Esophagus muscularis mucosa (tissue), 4 donors: ENCODE measurements around the gene C12orf42.

ENCODE experiments used
- CTCF ChIP-seq, 3 experiments: fragments of 200-600 bp in 2 of 3; fragments of 450-650 bp in 1 of 3; sonication (generic) in 2 of 3; IDR thresholded peaks; one replicate each; pipeline ENCODE4 v1.5.1; 2017 to 2019; ENCODE audit warnings: antibody characterized with exemption in 3 of 3, mild to moderate bottlenecking in 2 of 3, moderate library complexity in 1 of 3
- EP300 ChIP-seq: sonication (generic); formaldehyde crosslinking; IDR thresholded peaks from one replicate; pipeline ENCODE4 v1.6.1; 2017; ENCODE audit warnings: antibody characterized with exemption
- POLR2A ChIP-seq: fragments of 450-650 bp; IDR thresholded peaks from one replicate; pipeline ENCODE4 v1.6.1; 2017; ENCODE audit warnings: antibody characterized with exemption, moderate library complexity, mild to moderate bottlenecking, low read depth
- POLR2AphosphoS5 ChIP-seq, 2 donors: sonication (generic); formaldehyde crosslinking; IDR thresholded peaks; one replicate each; pipeline ENCODE4 v1.6.1; 2017; ENCODE audit warnings: antibody characterized with exemption in 2 of 2

DNA sequence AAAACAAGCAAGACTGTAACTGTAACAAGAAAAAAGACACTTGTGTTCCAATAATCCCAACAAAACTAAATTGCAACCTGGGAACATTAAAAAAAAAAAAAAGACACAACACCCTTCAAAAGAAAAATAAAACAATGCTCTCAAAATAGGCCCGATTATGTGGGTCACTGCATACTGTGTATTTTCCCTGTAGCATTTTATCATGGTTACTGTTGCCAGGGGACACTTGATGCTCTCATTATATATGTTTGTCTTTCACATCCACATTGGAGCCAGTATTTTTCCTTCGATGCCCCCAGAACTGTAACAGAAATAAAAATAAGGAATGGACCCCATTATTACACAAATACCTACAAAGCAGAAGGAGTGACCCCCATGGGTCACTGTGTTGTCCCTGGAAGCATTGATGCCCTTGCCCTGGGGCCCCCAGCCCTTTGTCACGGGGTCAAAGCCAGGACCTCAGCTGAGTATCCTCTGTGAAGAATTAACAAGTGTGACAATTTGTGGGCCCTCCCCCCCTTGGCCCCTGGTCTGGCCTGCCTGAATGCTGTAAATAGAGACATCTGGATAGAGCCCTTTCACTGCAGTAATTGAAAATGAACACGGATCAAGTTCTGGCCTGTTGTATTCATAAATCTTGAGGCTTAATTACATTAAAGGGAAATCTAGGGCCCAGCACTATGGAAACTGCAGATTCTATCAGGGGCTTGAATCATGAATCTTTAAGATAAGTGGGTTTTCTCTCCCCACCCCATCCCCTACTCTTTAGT lies 72.8 kb downstream of the C12orf42 start:
- TF ChIP-seq CTCF (IDR thresholded peaks at IDR 0.05) (no peak), POLR2AphosphoS5 (IDR thresholded peaks at IDR 0.05) (no peak), POLR2A (no peak), EP300 (no peak)
